HG02610 (cell line): ENCODE measurements around the gene TIAM1.

Experiments
- ATAC-seq: cut with Tn5 transposase; IDR thresholded peaks from one replicate; pipeline ENCODE4 v1.9.1; 2021; ENCODE audit warnings: mild to moderate bottlenecking, moderate library complexity; ENCODE audit not compliant: unreplicated experiment

Gene TIAM1

GRCh38 chr21:31218830-31219608, 125.0 kb downstream of the TIAM1 start:
- no peak for ATAC-seq

GRCh38 chr21:31216206-31216605, 127.9 kb downstream of the TIAM1 start:
- no peak for ATAC-seq

- no peak for ATAC-seq
Observed at GRCh38 chr21:31213787-31214186, 130.3 kb downstream of the TIAM1 start.

DNA sequence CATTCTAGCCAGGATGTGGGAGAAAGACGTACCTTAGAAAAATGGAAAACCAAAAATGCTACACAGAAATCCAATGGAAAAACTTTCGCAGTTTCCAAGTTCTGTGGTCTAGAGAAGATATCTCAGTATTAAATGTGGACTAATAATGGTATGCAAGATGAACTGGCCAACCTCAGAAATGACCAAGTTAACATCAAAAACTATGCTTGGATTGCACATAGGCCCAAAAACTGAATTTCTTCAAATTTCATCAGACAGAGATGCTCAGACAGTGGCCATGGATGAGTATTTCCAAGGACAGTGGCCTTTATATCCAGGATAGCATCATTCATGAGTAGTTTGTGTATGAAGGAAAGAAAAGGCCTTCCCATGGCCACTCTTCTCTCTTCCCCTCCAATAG, 132.2 kb downstream of the TIAM1 start:
- ATAC-seq: no peak

DNA sequence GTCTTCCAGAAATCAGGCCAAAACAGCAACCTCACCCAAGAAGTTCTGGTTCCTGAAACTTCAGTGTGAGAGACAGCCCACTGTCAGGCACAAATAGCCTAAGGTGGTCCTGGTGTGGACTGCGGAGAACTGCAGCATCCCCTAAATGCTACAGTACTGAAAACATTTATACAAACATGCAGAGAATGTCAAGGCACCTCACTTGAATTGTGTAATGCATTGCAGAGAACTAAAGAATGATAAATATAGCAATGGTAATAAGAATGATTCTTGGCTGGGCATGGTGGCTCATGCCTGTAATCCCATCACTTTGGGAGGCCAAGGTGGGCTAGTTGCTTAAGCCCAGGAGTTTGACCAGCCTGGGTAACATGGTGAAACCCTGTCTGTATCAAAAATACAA, 138.6 kb downstream of the TIAM1 start:
- no peak for ATAC-seq

DNA sequence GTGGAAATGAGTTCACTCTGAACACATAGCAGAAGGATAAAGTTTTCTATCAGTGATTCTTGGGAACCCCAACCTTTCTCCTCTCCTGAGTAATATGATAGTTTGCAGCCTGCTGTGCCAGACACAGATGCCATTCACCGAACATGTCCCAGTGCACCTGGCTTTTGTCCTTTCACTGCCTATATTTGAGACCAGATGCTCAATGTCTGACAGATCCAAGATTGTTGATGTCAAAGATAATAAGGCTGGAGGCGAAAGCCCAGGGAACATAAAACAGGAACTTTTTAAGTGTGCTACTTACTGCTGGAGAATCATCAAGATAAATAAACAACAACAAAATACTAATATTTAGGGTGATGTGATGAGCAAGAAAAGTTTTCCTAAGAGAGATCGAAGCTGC, 139.3 kb downstream of the TIAM1 start:
- no peak for ATAC-seq

DNA sequence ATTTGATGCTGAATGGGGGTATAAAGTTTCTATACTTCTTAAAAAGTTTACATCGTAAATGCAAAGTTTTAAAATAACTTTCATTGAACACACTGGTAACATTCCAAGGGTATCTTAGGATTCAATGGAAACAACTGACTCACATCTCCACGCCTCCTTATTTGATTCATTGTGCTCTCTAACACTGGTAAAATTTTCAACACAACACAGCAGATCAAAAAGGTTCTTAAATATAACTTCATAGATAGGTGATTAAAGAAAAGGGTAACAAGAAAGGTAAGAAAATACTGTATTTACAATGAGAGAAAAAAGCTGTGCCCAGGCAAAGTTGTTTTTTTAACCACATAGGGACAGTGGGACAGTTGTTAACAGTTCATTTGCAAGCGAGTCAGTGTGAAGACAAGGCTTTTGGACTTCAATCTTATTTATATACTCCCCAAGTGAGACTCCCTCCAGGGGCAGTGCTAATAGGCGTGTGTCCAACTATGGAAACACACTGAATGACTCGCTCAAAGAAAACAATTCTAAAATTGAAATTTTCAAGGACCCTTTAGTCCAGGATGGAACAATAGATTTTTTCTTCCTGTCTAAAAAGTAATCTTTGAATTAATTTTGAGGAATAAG, 140.5 kb downstream of the TIAM1 start:
- ATAC-seq: no peak

- ATAC-seq: peak; percentile 90
Observed at GRCh38 chr21:31201548-31201947, 142.5 kb downstream of the TIAM1 start.

GRCh38 chr21:31201144-31201543, 142.9 kb downstream of the TIAM1 start:
- ATAC-seq: peak; percentile 15

- ATAC-seq: no peak
Observed at GRCh38 chr21:31198575-31198974, 145.5 kb downstream of the TIAM1 start.

DNA sequence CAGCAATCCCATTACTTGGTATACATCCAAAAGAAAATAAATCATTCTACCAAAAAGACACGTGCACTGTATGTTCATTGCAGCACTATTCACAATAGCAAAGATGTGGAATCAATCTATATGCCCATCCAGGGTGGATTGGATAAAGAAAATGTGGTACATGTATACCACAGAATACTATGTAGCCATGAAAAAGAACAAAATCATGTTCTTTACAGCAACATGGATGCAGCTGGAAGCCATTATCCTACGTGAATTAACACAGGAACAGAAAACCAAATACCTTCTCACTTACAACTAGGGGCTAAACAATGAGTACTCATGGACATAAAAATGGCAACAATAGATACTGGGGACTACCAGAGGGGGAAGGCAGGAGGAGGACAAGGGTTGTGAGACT, 147.3 kb downstream of the TIAM1 start:
- ATAC-seq: no peak

GRCh38 chr21:31195334-31196015, 148.6 kb downstream of the TIAM1 start:
- ATAC-seq: no peak

DNA sequence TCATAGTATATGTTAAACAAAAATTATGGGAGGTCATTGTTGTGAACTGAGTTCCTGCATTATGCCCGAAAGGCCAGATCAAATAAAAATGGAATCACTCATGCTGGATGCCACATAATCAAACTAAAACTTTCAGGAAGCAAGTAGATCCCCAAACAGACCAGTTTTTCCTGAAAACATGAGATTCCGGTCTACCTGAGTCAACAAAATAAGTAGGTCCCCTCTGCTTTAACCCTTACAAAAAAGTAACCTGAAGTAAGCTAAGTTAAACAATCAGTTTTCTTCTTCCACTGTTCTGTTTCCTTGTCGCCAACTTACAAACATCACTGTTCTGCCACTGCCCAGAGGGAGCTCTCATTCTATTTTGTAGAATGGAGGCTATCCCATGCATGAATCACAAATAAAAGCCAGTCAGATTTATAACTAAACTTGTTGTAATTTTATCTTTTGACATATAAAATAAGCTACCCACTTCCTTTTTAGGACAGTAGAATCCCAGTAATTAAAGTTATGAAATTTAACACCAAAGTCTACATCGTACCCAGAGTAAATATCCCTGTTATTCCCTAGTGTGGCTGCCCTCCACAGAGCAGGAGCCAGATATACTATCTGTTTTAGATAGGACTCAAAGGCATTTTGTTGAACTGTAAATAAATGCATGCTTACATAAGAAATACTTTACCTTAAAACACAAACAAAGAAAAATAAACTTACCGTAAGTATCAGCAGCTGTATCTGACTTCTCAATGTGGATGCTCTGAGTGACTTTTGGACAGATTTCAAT, 149.4 kb downstream of the TIAM1 start:
- ATAC-seq: no peak

- no peak for ATAC-seq
Observed at GRCh38 chr21:31193761-31194160, 150.3 kb downstream of the TIAM1 start.

GRCh38 chr21:31191553-31191952, 152.5 kb downstream of the TIAM1 start:
- no peak for ATAC-seq

DNA sequence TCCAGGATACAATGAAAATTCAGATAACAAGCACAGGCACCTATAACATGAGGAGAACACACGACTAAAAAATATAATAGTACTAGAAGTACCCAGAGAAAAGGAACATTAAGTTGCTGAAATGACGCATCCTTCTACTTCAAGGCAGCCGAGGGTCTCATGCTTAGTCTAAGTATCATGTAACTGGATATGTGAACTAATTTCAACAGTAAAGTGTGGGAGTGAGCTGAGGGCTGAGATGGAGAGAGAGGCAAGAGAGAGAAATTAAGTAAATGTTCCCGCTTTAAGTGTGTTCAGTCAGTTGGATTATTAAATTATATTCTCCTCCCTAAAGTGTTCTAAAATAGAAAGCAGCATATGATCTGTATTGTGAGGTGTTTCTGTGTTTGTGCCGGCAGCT, 153.5 kb downstream of the TIAM1 start:
- no peak for ATAC-seq

- no peak for ATAC-seq
Observed at GRCh38 chr21:31187499-31187898, 156.6 kb downstream of the TIAM1 start.

DNA sequence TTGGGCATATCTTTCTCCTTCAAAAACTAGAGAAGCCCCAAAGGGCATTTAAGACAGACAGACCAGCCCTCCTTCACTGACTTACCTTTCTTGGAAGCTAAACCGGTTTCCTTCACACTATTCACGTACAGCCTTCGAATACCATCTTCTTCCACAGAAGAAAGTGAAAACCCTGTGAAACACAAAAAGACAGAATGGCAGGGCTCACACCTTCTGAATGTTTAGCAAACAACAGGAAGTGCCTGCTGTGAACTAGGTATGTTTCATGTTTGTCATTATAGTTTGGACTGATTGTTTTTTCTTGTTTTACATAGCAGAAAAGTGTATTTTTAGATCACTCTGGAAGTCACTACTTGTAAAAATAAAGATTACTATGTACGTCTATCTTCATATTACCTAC, 157.1 kb downstream of the TIAM1 start:
- no peak for ATAC-seq

GRCh38 chr21:31185663-31186062, 158.4 kb downstream of the TIAM1 start:
- ATAC-seq: no peak

GRCh38 chr21:31184876-31185275, 159.2 kb downstream of the TIAM1 start:
- ATAC-seq: no peak

- no peak for ATAC-seq
Observed at GRCh38 chr21:31184459-31184858, 159.6 kb downstream of the TIAM1 start.
